ENCODE data around the gene ETV3.

DNA sequence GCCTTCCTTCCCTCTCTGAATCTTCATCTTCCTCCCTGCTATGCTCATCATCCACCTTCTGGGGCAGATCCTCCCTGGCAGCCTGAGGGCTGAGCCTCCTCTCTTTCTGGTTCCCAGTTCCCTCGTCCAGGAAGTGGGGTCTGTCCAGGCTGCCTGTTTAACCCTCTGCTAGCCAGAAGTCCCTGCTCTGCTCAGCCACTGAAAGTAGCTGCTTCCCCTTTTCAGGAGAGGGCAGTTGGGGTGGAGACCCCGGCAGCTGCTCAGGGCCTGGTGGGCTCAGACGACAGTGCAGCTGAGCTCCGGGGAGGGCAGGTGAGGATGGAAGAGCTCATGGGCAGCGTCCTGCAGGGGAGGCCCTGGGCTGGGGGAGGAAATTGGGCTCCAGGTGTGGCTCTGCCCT, 43.1 kb upstream of the ETV3 start:
- TF ChIP-seq CTCF (IDR thresholded peaks at IDR 0.05) (no peak), POLR2A (IDR thresholded peaks at IDR 0.05) (no peak)
